K562 (cell line): Measurements from ENCODE around the gene LRRIQ1. TPM values are rescaled to one million over a fixed set of nuclear protein-coding genes. Genes with fewer than 3 reads are reported as not detected.

Experiments
- ATAC-seq: fragments of 200-7000 bp; cut with Tn5 transposase; 3 replicates; pipeline ENCODE4 v1.9.1; 2020; ENCODE audit warnings: moderate library complexity
- BruUV-seq: library from RNA; stranded (reverse); fragments of 400-500 nt; replicated peaks from 2 replicates; lab custom pipeline; 2021; lab: Mats Ljungman, UMichigan
- CTCF ChIA-PET: fragments of 300-600 bp; formaldehyde crosslinking; extraction: SDS; loops from one replicate; lab custom pipeline; 2021; ENCODE audit warnings: low intra/inter-chr PET ratio; lab: Yijun Ruan, JAX
- POLR2A ChIA-PET: fragments of 300-600, 350-650 bp; sonication (Branson Sonifier 250); formaldehyde crosslinking; extraction: SDS; loops from one replicate; lab custom pipeline; 2021; ENCODE audit warnings: antibody characterized with exemption, inconsistent platforms; lab: Yijun Ruan, JAX
- DNase-seq, 4 experiments: peaks; one replicate each; pipeline versions ENCODE4 v3.0.0 to v3.0.0-alpha.2; 2011 to 2018; ENCODE audit warnings: low spot score in 3 of 4, mixed read lengths in 3 of 4; ENCODE audit errors: extremely low read depth in 1 of 4
- FAIRE-seq: peaks from 2 replicates; lab custom pipeline; 2011; peaks lifted over from hg19 to GRCh38; lab: Jason Lieb, UNC
- H2AFZ ChIP-seq: 2 replicates; pipeline ENCODE4 v1.6.0; 2011; ENCODE audit warnings: low read depth, low read length, control low read depth, inconsistent platforms
- H3K27ac ChIP-seq: fragments of 200-600 bp; 3 replicates; pipeline ENCODE4 v1.8.0; 2011; ENCODE audit warnings: low read depth, mild to moderate bottlenecking, control low read depth, inconsistent platforms, low read length, moderate library complexity, mixed read lengths; ENCODE audit errors: extremely low read depth
- H3K27me3 ChIP-seq, 2 experiments: fragments of 300-600 bp in 1 of 2; 2 replicates in 1 of 2; 3 replicates in 1 of 2; pipeline versions ENCODE4 v1.6.0 to v1.8.0; 2011; ENCODE audit warnings: inconsistent platforms in 2 of 2, low read length in 2 of 2, mild to moderate bottlenecking in 1 of 2, mixed read lengths in 1 of 2, moderate library complexity in 1 of 2; ENCODE audit not compliant: control insufficient read depth in 2 of 2, insufficient read depth in 2 of 2
- H3K36me3 ChIP-seq: fragments of 300-600 bp; 3 replicates; pipeline ENCODE4 v1.8.0; 2011; ENCODE audit warnings: mild to moderate bottlenecking, low read length, inconsistent platforms; ENCODE audit not compliant: control insufficient read depth, insufficient read depth
- H3K4me1 ChIP-seq, 2 experiments: fragments of 200-600 bp in 1 of 2; replicated peaks in 1 of 2; 2 replicates in 1 of 2; 3 replicates in 1 of 2; pipeline versions ENCODE4 v1.5.1 to v1.8.0; 2011; ENCODE audit warnings: inconsistent platforms in 2 of 2, low read length in 2 of 2, mild to moderate bottlenecking in 1 of 2, mixed read lengths in 1 of 2, moderate library complexity in 1 of 2; ENCODE audit not compliant: control insufficient read depth in 2 of 2, insufficient read depth in 2 of 2
- H3K4me2 ChIP-seq: 2 replicates; pipeline ENCODE4 v1.6.1; 2011; ENCODE audit warnings: low read length, control low read depth, inconsistent platforms, mixed read lengths; ENCODE audit not compliant: insufficient read depth
- H3K4me3 ChIP-seq: fragments of 200-600 bp; sonication (generic), shearing (Covaris generic); 2 replicates; pipeline ENCODE4 v1.5.1; 2016; ENCODE audit warnings: control low read depth, inconsistent platforms
- H3K79me2 ChIP-seq: fragments of 200-600 bp; 3 replicates; pipeline ENCODE4 v1.8.0; 2011; ENCODE audit warnings: low read length, inconsistent platforms; ENCODE audit not compliant: control insufficient read depth, insufficient read depth
- H3K9ac ChIP-seq, 2 experiments: 2 replicates each; pipeline versions ENCODE4 v1.6.0 to v1.6.1; 2011; ENCODE audit warnings: low read depth in 2 of 2, low read length in 2 of 2, control low read depth in 1 of 2, inconsistent platforms in 1 of 2, mild to moderate bottlenecking in 1 of 2, mixed read lengths in 1 of 2; ENCODE audit not compliant: insufficient read depth in 1 of 2
- H3K9me1 ChIP-seq: one replicate; pipeline ENCODE4 v1.6.0; 2011; ENCODE audit warnings: inconsistent platforms, mild to moderate bottlenecking, low read length, moderate library complexity; ENCODE audit not compliant: control insufficient read depth, insufficient read depth
- H3K9me3 ChIP-seq: replicated peaks from 2 replicates; pipeline ENCODE4 v1.5.1; 2011; ENCODE audit warnings: low read depth, low read length, inconsistent platforms; ENCODE audit not compliant: control insufficient read depth, insufficient read depth
- H4K20me1 ChIP-seq: replicated peaks from 2 replicates; pipeline ENCODE4 v1.6.1; 2011; ENCODE audit warnings: low read length, inconsistent platforms, mixed read lengths; ENCODE audit not compliant: control insufficient read depth, insufficient read depth
- ATF7 ChIP-seq: fragments of 450-650 bp; IDR thresholded peaks from 2 replicates; pipeline ENCODE4 v1.7.1; 2014; ENCODE audit warnings: mild to moderate bottlenecking, moderate library complexity
- BDP1 ChIP-seq: IDR thresholded peaks from 3 replicates; pipeline ENCODE4 v1.6.1; 2011; ENCODE audit not compliant: insufficient read length, insufficient read depth
- CBFB ChIP-seq: sonication (generic); formaldehyde crosslinking; IDR thresholded peaks from 2 replicates; pipeline ENCODE4 v1.4.0; 2020; ENCODE audit warnings: mild to moderate bottlenecking, missing genetic modification reagents
- ERF ChIP-seq: fragments of 450-650 bp; formaldehyde crosslinking; IDR thresholded peaks from 2 replicates; pipeline ENCODE4 v1.4.0; 2020; ENCODE audit warnings: mild to moderate bottlenecking, mixed read lengths
- MAFK ChIP-seq: IDR thresholded peaks from 2 replicates; pipeline ENCODE4 v1.6.1; 2011; ENCODE audit warnings: low read length, improper control_type of control experiment
- MEIS2 ChIP-seq: fragments of 450-650 bp; IDR thresholded peaks from 2 replicates; pipeline ENCODE4 v1.6.1; 2014; ENCODE audit warnings: mild to moderate bottlenecking; ENCODE audit not compliant: partially characterized antibody
- RBM17 ChIP-seq: fragments of 200-400 bp; formaldehyde crosslinking; IDR thresholded peaks from 2 replicates; pipeline ENCODE4 v1.6.1; 2017; ENCODE audit warnings: low read depth, mild to moderate bottlenecking, low read length, borderline replicate concordance
- SMAD4 ChIP-seq: fragments of 250-450 bp; sonication (Bioruptor Pico); conservative IDR thresholded peaks from 2 replicates; pipeline ENCODE4 v1.8.0; 2021; ENCODE audit warnings: inconsistent platforms, mild to moderate bottlenecking, moderate library complexity
- TGIF2 ChIP-seq: sonication (generic); formaldehyde crosslinking; IDR thresholded peaks from 2 replicates; pipeline ENCODE4 v1.8.1; 2022; ENCODE audit warnings: mild to moderate bottlenecking, missing genetic modification reagents, moderate library complexity
- ZNF41 ChIP-seq: fragments of 250-450 bp; sonication (Bioruptor Pico); conservative IDR thresholded peaks from 2 replicates; pipeline ENCODE4 v1.4.0; 2020; ENCODE audit warnings: mild to moderate bottlenecking
- ZNF444 ChIP-seq: fragments of 250-450 bp; sonication (Bioruptor Pico); IDR thresholded peaks from 2 replicates; pipeline ENCODE4 v1.4.0; 2020; ENCODE audit warnings: mild to moderate bottlenecking, moderate library complexity
- ZNF586 ChIP-seq: fragments of 450-650 bp; formaldehyde crosslinking; conservative IDR thresholded peaks from 2 replicates; pipeline ENCODE4 v1.4.0; 2020; ENCODE audit warnings: mild to moderate bottlenecking, moderate library complexity
- ZNF589 ChIP-seq: fragments of 200-800 bp; sonication (Bioruptor generic); IDR thresholded peaks from 2 replicates; pipeline ENCODE4 v1.6.1; 2016; ENCODE audit warnings: low read depth, missing genetic modification characterization, missing compliant biosample characterization
- ZNF79 ChIP-seq: fragments of 250-450 bp; sonication (Bioruptor Pico); IDR thresholded peaks from 2 replicates; pipeline ENCODE4 v1.4.0; 2020; ENCODE audit warnings: low read depth, mild to moderate bottlenecking, moderate library complexity
- in situ Hi-C: fragments of 300-500 bp; cut with MboI; formaldehyde crosslinking; loops from 4 replicates; pipeline ENCODE4 v1.15.0; 2018; ENCODE audit warnings: inconsistent platforms, mixed read lengths
- intact Hi-C: fragments of 100-400 bp; cut with micrococcal nuclease; formaldehyde crosslinking; loops from 2 replicates; pipeline ENCODE4 v1.14.2; 2022
- polyA plus RNA-seq, 8 experiments: library from polyadenylated mRNA; depleted of rRNA in 4 of 8; stranded (reverse) in 5 of 8; unstranded in 3 of 8; fragments of >200 nt; fragmentation: Nextera tagmentation in 2 of 8; fragmentation: Illumina TruSeq in 1 of 8; extraction: Ambion mirVana in 2 of 8; extraction: Trizol in 1 of 8; gene quantifications; 2 replicates each; pipeline versions ENCODE4 v1.2.1 to v1.2.3, GENCODE V29; 2011 to 2014; ENCODE audit warnings: inconsistent platforms in 1 of 8, missing spikeins in 1 of 8
- total RNA-seq, 7 experiments: library from RNA; depleted of rRNA in 6 of 7; stranded (reverse); fragments of >200 nt in 6 of 7; fragmentation: Illumina TruSeq in 2 of 7; extraction: Trizol in 2 of 7; gene quantifications; 2 replicates each; pipeline versions ENCODE4 v1.2.1 to v1.2.3, GENCODE V29; 2011 to 2021; ENCODE audit warnings: low replicate concordance in 1 of 7
- TF ChIP-seq, protein P1 (sequence below): fragments of 450-650 bp; formaldehyde crosslinking; IDR thresholded peaks from 2 replicates; pipeline ENCODE4 v1.4.0; 2020; ENCODE audit warnings: mild to moderate bottlenecking, mixed read lengths

LRRIQ1 gene
- total and polyA plus RNA-seq, 9 of the 15 experiments (the other 6 are each of a cell fraction or from before 2014, with no cell fraction given), result not detected

DNA sequence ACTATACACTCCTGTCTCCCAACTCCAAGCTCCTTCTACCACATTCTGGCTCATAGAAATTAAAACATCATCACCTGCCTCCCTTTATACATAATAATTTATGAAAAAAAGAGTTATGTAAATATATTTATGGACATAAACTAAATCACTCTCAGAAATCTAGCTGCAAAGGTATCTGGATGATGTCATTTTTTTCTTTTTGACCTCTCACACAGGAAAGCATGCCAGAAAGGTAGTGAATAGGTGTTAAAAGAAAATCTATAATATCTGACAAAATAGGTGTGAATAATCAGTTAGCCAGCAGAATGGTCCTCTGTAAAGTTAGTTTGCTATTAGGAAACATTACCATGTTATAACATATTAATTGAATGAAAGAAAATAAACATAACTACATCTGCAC, 7.7 kb downstream of the LRRIQ1 start:
- H3K9me3 ChIP-seq, result no peaks in the 10 kb centered on the region
- H3K4me3 ChIP-seq, result no peak overlapping the region
- H3K27me3 ChIP-seq, result no peaks in the 10 kb centered on the region
- no peaks in the 10 kb centered on the region for H3K79me2 ChIP-seq
- H3K36me3 ChIP-seq, result no peaks in the 10 kb centered on the region
- FAIRE-seq, result no peak
- BruUV-seq, result no TSS peak
- no peak for DNase-seq
- no peak overlapping the region for H3K4me2 ChIP-seq
- H3K9ac ChIP-seq, result no peak overlapping the region
- in situ Hi-C loops (no loop called here), intact Hi-C loops (no loop called here)
- no peaks in the 10 kb centered on the region for H4K20me1 ChIP-seq
- no peak overlapping the region for H3K27ac ChIP-seq
- no peaks in the 10 kb centered on the region for H3K4me1 ChIP-seq
- H2AFZ ChIP-seq, result no peak overlapping the region
- ChIA-PET POLR2A (no interaction called here), CTCF (no interaction called here)
- no peaks in the 10 kb centered on the region for H3K9me1 ChIP-seq
- ATAC-seq, result no peak
- no peak for TF ChIP-seq TGIF2
- TF ChIP-seq SMAD4 (CRISPR knock-in tag), result no peak
- no peak for TF ChIP-seq RBM17
- no peak for TF ChIP-seq ZNF589 (CRISPR knock-in tag)
- TF ChIP-seq ERF (CRISPR knock-in tag), result no peak
- no peak for TF ChIP-seq MEIS2
- no peak for TF ChIP-seq ZNF444
- no peak for TF ChIP-seq MAFK
- TF ChIP-seq, protein P1, sequence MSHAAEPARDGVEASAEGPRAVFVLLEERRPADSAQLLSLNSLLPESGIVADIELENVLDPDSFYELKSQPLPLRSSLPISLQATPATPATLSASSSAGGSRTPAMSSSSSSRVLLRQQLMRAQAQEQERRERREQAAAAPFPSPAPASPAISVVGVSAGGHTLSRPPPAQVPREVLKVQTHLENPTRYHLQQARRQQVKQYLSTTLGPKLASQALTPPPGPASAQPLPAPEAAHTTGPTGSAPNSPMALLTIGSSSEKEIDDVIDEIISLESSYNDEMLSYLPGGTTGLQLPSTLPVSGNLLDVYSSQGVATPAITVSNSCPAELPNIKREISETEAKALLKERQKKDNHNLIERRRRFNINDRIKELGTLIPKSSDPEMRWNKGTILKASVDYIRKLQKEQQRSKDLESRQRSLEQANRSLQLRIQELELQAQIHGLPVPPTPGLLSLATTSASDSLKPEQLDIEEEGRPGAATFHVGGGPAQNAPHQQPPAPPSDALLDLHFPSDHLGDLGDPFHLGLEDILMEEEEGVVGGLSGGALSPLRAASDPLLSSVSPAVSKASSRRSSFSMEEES (CRISPR knock-in tag), result no peak
- TF ChIP-seq ATF7, result no peak
- no peak for TF ChIP-seq CBFB (CRISPR knock-in tag)
- TF ChIP-seq ZNF586, result no peak
- TF ChIP-seq BDP1, result no peak
- TF ChIP-seq ZNF41 (CRISPR knock-in tag), result no peak
- no peak for TF ChIP-seq ZNF79 (CRISPR knock-in tag)
- TF ChIP-seq, all 486 proteins: peak for 0
